SK-N-SH (cell line): ENCODE results near the gene UBE2Z. TPM values are rescaled to one million over a fixed set of nuclear protein-coding genes. Genes with fewer than 3 reads are reported as not detected.

Source experiments
- CTCF ChIA-PET: fragments of 300-600, 350-600 bp; formaldehyde crosslinking; extraction: SDS; loops from one replicate; lab custom pipeline; 2021; lab: Yijun Ruan, JAX
- POLR2A ChIA-PET: fragments of 350-600 bp; sonication (Branson Sonifier 250); formaldehyde crosslinking; extraction: SDS; loops from one replicate; lab custom pipeline; 2020; ENCODE audit warnings: antibody characterized with exemption, inconsistent platforms; lab: Yijun Ruan, JAX
- DNase-seq: peaks from one replicate; pipeline ENCODE4 v3.0.0; 2012
- H2AFZ ChIP-seq: fragments of 200-600 bp; sonication (generic); 2 replicates; pipeline ENCODE4 v1.8.1; 2016; ENCODE audit warnings: antibody characterized with exemption, mild to moderate bottlenecking, low read depth
- H3F3A ChIP-seq: fragments of 200-600 bp; sonication (generic); replicated peaks from 2 replicates; pipeline ENCODE3; 2016; ENCODE audit warnings: antibody characterized with exemption, mild to moderate bottlenecking; ENCODE audit not compliant: insufficient read depth
- H3K27ac ChIP-seq, 2 experiments: fragments of 200-500 bp in 1 of 2; fragments of 200-600 bp in 1 of 2; sonication (Bioruptor generic) in 1 of 2; sonication (generic), shearing (Covaris generic) in 1 of 2; 2 replicates each; pipeline versions ENCODE4 v1.5.1 to v1.6.1; 2014 to 2016; ENCODE audit warnings: low read depth in 2 of 2, inconsistent platforms in 1 of 2, low read length in 1 of 2, mild to moderate bottlenecking in 1 of 2, mixed read lengths in 1 of 2
- H3K27me3 ChIP-seq: fragments of 200-600 bp; sonication (generic), shearing (Covaris generic); 2 replicates; pipeline ENCODE4 v1.6.1; 2016; ENCODE audit warnings: mixed run types; ENCODE audit not compliant: insufficient read depth
- H3K36me3 ChIP-seq, 2 experiments: fragments of 200-500 bp in 1 of 2; fragments of 200-600 bp in 1 of 2; sonication (Bioruptor generic) in 1 of 2; sonication (generic) in 1 of 2; replicated peaks in 1 of 2; 2 replicates each; pipeline versions ENCODE3 to v1.5.1; 2014 to 2016; ENCODE audit warnings: low read length in 1 of 2, mild to moderate bottlenecking in 1 of 2; ENCODE audit not compliant: insufficient read depth in 2 of 2, control insufficient read depth in 1 of 2
- H3K4me1 ChIP-seq, 2 experiments: fragments of 200-500 bp in 1 of 2; fragments of 200-600 bp in 1 of 2; sonication (Bioruptor generic) in 1 of 2; sonication (generic), shearing (Covaris generic) in 1 of 2; 2 replicates each; pipeline versions ENCODE4 v1.5.1 to v1.6.1; 2014 to 2016; ENCODE audit warnings: low read depth in 1 of 2, low read length in 1 of 2, mixed run types in 1 of 2; ENCODE audit not compliant: insufficient read depth in 2 of 2, control insufficient read depth in 1 of 2
- H3K4me2 ChIP-seq: fragments of 200-600 bp; sonication (generic), shearing (Covaris generic); 2 replicates; pipeline ENCODE4 v1.6.1; 2017; ENCODE audit warnings: mixed run types
- H3K4me3 ChIP-seq, 2 experiments: fragments of 200-500 bp in 1 of 2; fragments of 200-600 bp in 1 of 2; sonication (Bioruptor generic) in 1 of 2; sonication (generic), shearing (Covaris generic) in 1 of 2; 2 replicates each; pipeline versions ENCODE4 v1.5.1 to v1.8.1; 2014 to 2016; ENCODE audit warnings: low read depth in 2 of 2, inconsistent platforms in 1 of 2, low read length in 1 of 2, mild to moderate bottlenecking in 1 of 2, mixed read lengths in 1 of 2, moderate library complexity in 1 of 2
- H3K79me2 ChIP-seq: fragments of 200-600 bp; sonication (generic); 2 replicates; pipeline ENCODE4 v1.8.1; 2017; ENCODE audit warnings: mild to moderate bottlenecking; ENCODE audit not compliant: insufficient read depth
- H3K9ac ChIP-seq: fragments of 200-600 bp; sonication (generic); 2 replicates; pipeline ENCODE4 v1.6.1; 2017; ENCODE audit warnings: mixed run types
- H3K9me2 ChIP-seq: fragments of 200-600 bp; sonication (generic); 2 replicates; pipeline ENCODE4 v1.6.1; 2017; ENCODE audit warnings: mixed run types
- H3K9me3 ChIP-seq: fragments of 200-600 bp; sonication (generic); 2 replicates; pipeline ENCODE4 v1.6.1; 2017; ENCODE audit warnings: mixed run types, mild to moderate bottlenecking, moderate library complexity
- H4K20me1 ChIP-seq: fragments of 200-600 bp; sonication (generic); 2 replicates; pipeline ENCODE4 v1.6.1; 2017; ENCODE audit warnings: mild to moderate bottlenecking, mixed run types; ENCODE audit not compliant: insufficient read depth
- EP300 ChIP-seq, 2 experiments: IDR thresholded peaks; 2 replicates each; pipeline versions ENCODE4 v1.4.0 to v1.6.1; 2012; ENCODE audit warnings: borderline replicate concordance in 1 of 2, low read depth in 1 of 2, low read length in 1 of 2
- EZH2phosphoT487 ChIP-seq: fragments of 200-600 bp; sonication (generic); IDR thresholded peaks from 2 replicates; pipeline ENCODE4 v1.6.1; 2017; ENCODE audit warnings: low read depth, mixed run types, mild to moderate bottlenecking, antibody characterized with exemption, moderate library complexity, borderline replicate concordance
- FOSL2 ChIP-seq: IDR thresholded peaks from 2 replicates; pipeline ENCODE4 v1.4.0; 2012; ENCODE audit warnings: low read depth, mild to moderate bottlenecking, moderate library complexity, borderline replicate concordance
- GATA2 ChIP-seq: sonication (generic); formaldehyde crosslinking; IDR thresholded peaks from 2 replicates; pipeline ENCODE4 v1.5.0; 2020; ENCODE audit warnings: mild to moderate bottlenecking, missing genetic modification reagents
- JUND ChIP-seq: IDR thresholded peaks from 2 replicates; pipeline ENCODE4 v1.4.0; 2012
- MEF2A ChIP-seq: IDR thresholded peaks from 2 replicates; pipeline ENCODE4 v1.4.0; 2012; ENCODE audit warnings: low read depth, borderline replicate concordance
- NFIC ChIP-seq: IDR thresholded peaks from 2 replicates; pipeline ENCODE4 v1.4.0; 2012; ENCODE audit warnings: borderline replicate concordance
- RCOR1 ChIP-seq: fragments of 150-350 bp; IDR thresholded peaks from 2 replicates; pipeline ENCODE4 v1.6.1; 2017; ENCODE audit warnings: antibody characterized with exemption, low read length
- RFX5 ChIP-seq: IDR thresholded peaks from 2 replicates; pipeline ENCODE4 v1.6.1; 2012; ENCODE audit warnings: mild to moderate bottlenecking, improper control_type of control experiment, low read length
- RXRA ChIP-seq: IDR thresholded peaks from 2 replicates; pipeline ENCODE4 v1.4.0; 2012; ENCODE audit warnings: low read depth, mild to moderate bottlenecking, borderline replicate concordance
- SIN3A ChIP-seq: IDR thresholded peaks from 2 replicates; pipeline ENCODE4 v1.6.1; 2012; ENCODE audit warnings: low read depth, mild to moderate bottlenecking, low read length, moderate library complexity, borderline replicate concordance
- SMC3 ChIP-seq: IDR thresholded peaks from 2 replicates; pipeline ENCODE4 v1.6.1; 2012; ENCODE audit warnings: low read depth, low read length, improper control_type of control experiment
- TAF1 ChIP-seq: IDR thresholded peaks from 2 replicates; pipeline ENCODE4 v1.6.1; 2012; ENCODE audit warnings: low read depth, mild to moderate bottlenecking, low read length, moderate library complexity, borderline replicate concordance
- YY1 ChIP-seq: IDR thresholded peaks from 2 replicates; pipeline ENCODE4 v1.4.0; 2012; ENCODE audit warnings: low read depth, mild to moderate bottlenecking
- WGBS: methylation state at CpG from one replicate; pipeline ENCODE4 v1.1.6; 2017; ENCODE audit warnings: low lambda C conversion rate; 5-methylcytosine and 5-hydroxymethylcytosine counted together
- polyA plus RNA-seq, 3 experiments: library from polyadenylated mRNA; depleted of rRNA; stranded (reverse); fragments of >200 nt; gene quantifications; 2 replicates each; pipeline ENCODE4 v1.2.3, GENCODE V29; 2012
- TF ChIP-seq, protein P1 (sequence below): IDR thresholded peaks from 2 replicates; pipeline ENCODE4 v1.4.0; 2012; ENCODE audit warnings: low read depth, borderline replicate concordance
- TF ChIP-seq, protein P2 (sequence below): fragments of 150-350 bp; IDR thresholded peaks from 2 replicates; pipeline ENCODE4 v1.6.1; 2017; ENCODE audit warnings: antibody characterized with exemption, low read length, low read depth, borderline replicate concordance
- TF ChIP-seq, protein P3 (sequence below): IDR thresholded peaks from 2 replicates; pipeline ENCODE4 v1.6.1; 2012; ENCODE audit warnings: mild to moderate bottlenecking, low read depth, low read length, moderate library complexity

UBE2Z gene
- polyA plus RNA-seq, 1 of the 3 experiments (the other 2 are of a cell fraction): 168 TPM

DNA sequence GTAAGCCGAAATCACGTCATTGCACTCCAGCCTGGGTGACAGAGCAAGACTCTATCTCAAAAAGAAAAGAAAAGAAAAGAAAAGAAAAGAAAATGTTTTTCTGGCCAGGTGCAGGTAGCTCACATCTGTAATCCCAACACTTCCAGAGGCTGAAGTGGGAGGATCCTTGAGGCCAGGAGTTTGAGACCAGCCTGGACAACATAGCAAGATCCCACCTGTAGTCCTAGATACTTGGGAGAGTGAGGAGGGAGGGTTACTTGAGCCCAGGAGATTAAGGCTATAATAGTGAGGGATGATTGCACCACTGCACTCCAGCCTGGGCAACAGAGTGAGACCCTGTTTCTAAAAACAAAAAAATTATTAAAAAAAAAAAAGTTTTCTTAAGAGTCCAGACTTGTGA is 18.1 kb upstream of the UBE2Z start:
- no peaks in the 10 kb centered on the region for H3K9me2 ChIP-seq
- H3K4me3 ChIP-seq: no peak overlapping the region
- H3K9ac ChIP-seq: no peak overlapping the region
- peaks cover 5 to 9% of the 10 kb centered on the region in 2 experiments for H3K36me3 ChIP-seq
- TF ChIP-seq NFIC: no peak
- no peak for TF ChIP-seq RFX5
- TF ChIP-seq JUND: no peak
- no peak for TF ChIP-seq SMC3
- TF ChIP-seq, protein P1, sequence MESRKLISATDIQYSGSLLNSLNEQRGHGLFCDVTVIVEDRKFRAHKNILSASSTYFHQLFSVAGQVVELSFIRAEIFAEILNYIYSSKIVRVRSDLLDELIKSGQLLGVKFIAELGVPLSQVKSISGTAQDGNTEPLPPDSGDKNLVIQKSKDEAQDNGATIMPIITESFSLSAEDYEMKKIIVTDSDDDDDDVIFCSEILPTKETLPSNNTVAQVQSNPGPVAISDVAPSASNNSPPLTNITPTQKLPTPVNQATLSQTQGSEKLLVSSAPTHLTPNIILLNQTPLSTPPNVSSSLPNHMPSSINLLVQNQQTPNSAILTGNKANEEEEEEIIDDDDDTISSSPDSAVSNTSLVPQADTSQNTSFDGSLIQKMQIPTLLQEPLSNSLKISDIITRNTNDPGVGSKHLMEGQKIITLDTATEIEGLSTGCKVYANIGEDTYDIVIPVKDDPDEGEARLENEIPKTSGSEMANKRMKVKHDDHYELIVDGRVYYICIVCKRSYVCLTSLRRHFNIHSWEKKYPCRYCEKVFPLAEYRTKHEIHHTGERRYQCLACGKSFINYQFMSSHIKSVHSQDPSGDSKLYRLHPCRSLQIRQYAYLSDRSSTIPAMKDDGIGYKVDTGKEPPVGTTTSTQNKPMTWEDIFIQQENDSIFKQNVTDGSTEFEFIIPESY: no peak
- no peak for TF ChIP-seq YY1
- TF ChIP-seq GATA2 (CRISPR knock-in tag): no peak
- TF ChIP-seq RXRA: no peak
- TF ChIP-seq EZH2phosphoT487: no peak
- TF ChIP-seq, all 33 proteins: peak for 0
- no peak for DNase-seq
- ChIA-PET CTCF (interaction anchor here (1.2 to 32.7 kb wide), 3 partner anchors 9 to 76 kb away, joined by 3 to 1196 read pairs (median 82); partner anchors contain the start of gene TTLL6), POLR2A (no interaction called here)
- H3K79me2 ChIP-seq: peaks cover 24% of the 10 kb centered on the region
- no peak overlapping the region for H2AFZ ChIP-seq
- H3F3A ChIP-seq: peaks cover 10% of the 10 kb centered on the region
- H3K4me1 ChIP-seq: peaks cover 10 to 11% of the 10 kb centered on the region in 2 experiments; a peak in 3 of 4 replicates
- H3K4me2 ChIP-seq: no peak overlapping the region
- H4K20me1 ChIP-seq: no peaks in the 10 kb centered on the region
- H3K9me3 ChIP-seq: no peaks in the 10 kb centered on the region
- 100% methylated on average over 2 of the region's 2 CpGs for WGBS
- no peak overlapping the region for H3K27ac ChIP-seq
- no peaks in the 10 kb centered on the region for H3K27me3 ChIP-seq

DNA sequence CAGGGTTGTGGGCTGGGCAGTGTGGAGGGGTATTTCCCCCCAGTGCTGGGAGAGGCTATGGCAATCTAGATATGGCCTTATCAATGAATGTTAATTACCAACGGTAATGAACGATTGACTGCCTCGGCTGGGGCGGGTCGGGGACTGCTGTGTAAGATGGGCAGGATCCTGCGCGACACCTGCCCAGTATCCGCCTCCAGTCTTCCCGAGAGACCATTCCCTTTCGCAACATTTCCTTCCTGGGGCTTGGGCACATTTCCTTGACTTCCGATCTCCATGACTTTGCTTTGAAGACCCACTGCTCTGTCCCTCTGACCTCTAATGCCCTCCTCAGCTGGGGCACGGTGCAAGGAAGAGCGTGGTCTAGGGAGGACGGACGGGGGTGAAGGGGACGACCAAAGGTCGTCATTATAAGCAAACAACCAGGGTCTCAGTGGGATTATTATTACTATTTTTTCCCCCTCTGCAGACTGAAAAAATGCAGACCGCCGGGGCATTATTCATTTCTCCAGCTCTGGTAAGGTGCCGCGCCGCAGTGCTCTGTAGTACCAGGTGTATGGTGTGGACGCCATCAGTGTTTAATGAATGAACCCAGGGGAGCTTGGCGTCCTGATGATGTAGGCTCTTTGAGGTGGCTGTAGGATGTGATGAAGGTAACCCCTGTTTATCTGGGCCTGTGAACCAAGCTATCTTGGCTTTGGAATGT is 15.1 kb upstream of the UBE2Z start:
- Histone ChIP-seq H2AFZ (peak overlapping the region; percentile 29; the same call in 1 of the 2 replicates), H3K4me2 (peak overlapping the region; percentile 88), H3K4me1 (peaks cover 10 to 11% of the 10 kb centered on the region in 2 experiments; a peak in 3 of 4 replicates), H3K9ac (peak overlapping the region; percentile 75), H4K20me1 (no peaks in the 10 kb centered on the region), H3K27me3 (no peaks in the 10 kb centered on the region), H3K4me3 (peak overlapping the region; percentile 54 to 77), H3K9me3 (no peaks in the 10 kb centered on the region), H3K9me2 (no peaks in the 10 kb centered on the region), H3F3A (peaks cover 15% of the 10 kb centered on the region), H3K36me3 (peaks cover 22 to 24% of the 10 kb centered on the region in 2 experiments), H3K79me2 (peaks cover 24% of the 10 kb centered on the region), H3K27ac (peak overlapping the region; percentile 0 to 3; a peak in 2 of 4 replicates)
- POLR2A ChIA-PET: interaction anchor here (0.8 to 2.9 kb wide), 6 partner anchors 9 to 61 kb away, joined by 3 to 36 read pairs (median 6); partner anchors contain the start of genes SNF8 and UBE2Z
- DNase-seq: no peak
- CTCF ChIA-PET: interaction anchor here (1.1 to 9.0 kb wide), 10 partner anchors 9 to 222 kb away, joined by 3 to 82 read pairs (median 6); partner anchors contain the start of gene UBE2Z
- WGBS: 4% methylated on average over 24 of the region's 24 CpGs
- TF ChIP-seq, protein P2, sequence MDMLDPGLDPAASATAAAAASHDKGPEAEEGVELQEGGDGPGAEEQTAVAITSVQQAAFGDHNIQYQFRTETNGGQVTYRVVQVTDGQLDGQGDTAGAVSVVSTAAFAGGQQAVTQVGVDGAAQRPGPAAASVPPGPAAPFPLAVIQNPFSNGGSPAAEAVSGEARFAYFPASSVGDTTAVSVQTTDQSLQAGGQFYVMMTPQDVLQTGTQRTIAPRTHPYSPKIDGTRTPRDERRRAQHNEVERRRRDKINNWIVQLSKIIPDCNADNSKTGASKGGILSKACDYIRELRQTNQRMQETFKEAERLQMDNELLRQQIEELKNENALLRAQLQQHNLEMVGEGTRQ: no peak
- TF ChIP-seq SIN3A (no peak), EP300 (IDR thresholded peaks at IDR 0.05; ENCODE audit: borderline replicate concordance in 1 of 2, low read depth in 1 of 2, low read length in 1 of 2) (no peak), YY1 (no peak), NFIC (no peak), RCOR1 (no peak), FOSL2 (no peak), MEF2A (no peak), TAF1 (no peak)
- TF ChIP-seq, protein P3, sequence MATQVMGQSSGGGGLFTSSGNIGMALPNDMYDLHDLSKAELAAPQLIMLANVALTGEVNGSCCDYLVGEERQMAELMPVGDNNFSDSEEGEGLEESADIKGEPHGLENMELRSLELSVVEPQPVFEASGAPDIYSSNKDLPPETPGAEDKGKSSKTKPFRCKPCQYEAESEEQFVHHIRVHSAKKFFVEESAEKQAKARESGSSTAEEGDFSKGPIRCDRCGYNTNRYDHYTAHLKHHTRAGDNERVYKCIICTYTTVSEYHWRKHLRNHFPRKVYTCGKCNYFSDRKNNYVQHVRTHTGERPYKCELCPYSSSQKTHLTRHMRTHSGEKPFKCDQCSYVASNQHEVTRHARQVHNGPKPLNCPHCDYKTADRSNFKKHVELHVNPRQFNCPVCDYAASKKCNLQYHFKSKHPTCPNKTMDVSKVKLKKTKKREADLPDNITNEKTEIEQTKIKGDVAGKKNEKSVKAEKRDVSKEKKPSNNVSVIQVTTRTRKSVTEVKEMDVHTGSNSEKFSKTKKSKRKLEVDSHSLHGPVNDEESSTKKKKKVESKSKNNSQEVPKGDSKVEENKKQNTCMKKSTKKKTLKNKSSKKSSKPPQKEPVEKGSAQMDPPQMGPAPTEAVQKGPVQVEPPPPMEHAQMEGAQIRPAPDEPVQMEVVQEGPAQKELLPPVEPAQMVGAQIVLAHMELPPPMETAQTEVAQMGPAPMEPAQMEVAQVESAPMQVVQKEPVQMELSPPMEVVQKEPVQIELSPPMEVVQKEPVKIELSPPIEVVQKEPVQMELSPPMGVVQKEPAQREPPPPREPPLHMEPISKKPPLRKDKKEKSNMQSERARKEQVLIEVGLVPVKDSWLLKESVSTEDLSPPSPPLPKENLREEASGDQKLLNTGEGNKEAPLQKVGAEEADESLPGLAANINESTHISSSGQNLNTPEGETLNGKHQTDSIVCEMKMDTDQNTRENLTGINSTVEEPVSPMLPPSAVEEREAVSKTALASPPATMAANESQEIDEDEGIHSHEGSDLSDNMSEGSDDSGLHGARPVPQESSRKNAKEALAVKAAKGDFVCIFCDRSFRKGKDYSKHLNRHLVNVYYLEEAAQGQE: no peak
